Heart left ventricle (tissue), 13 donors: ENCODE results near the gene BTAF1.

Experiments used
- POLR2A ChIP-seq, 2 donors: fragments of 450-650 bp; IDR thresholded peaks; one replicate each; pipeline ENCODE4 v1.6.1; 2017; ENCODE audit warnings: antibody characterized with exemption in 2 of 2, mild to moderate bottlenecking in 2 of 2, moderate library complexity in 2 of 2
- TF ChIP-seq, protein P1 (sequence below), 12 donors: fragments of 200-600 bp; sonication (generic) in 4 of 12; IDR thresholded peaks; one replicate each; pipeline versions ENCODE4 v1.5.0 to v1.8.0; 2018 to 2022; ENCODE audit warnings: antibody characterized with exemption in 12 of 12, mild to moderate bottlenecking in 5 of 12
- donor health status: ischemic (EF 13 %, LVEDD 7.1; RV severe dilation, severe dysfunction).
- donor health status: DM: no; HTN: yes; CAD: no.
- donor health status: DM: no; HTN: no; CAD: no.
- donor health status: ischemic (EF 25% LVEDD 6.9; RV normal size, moderate dysfunction).
- donor health status: ischemic (EF 25% LVEDD 5.7; RV mildly dilated, moderate dysfunction).
- donor health status: ischemic (EF 35%, LVEDD 5.7; RV mildly dilated, moderate dysfunction).
- donor health status: nonischemic (EF 11% LVEDD 7.7; RV severe dilation, severe dysfunction).
- donor health status: DM: yes; HTN: yes; CAD: no.
- donor health status: PGD.
- donor health status: ischemic (EF 29% LVEDD 5.4; RV normal size, mild dysfunction).
- donor health status: nonischemic (EF 23%, LVEDD 6.1; RV moderate dilation, normal function).

DNA sequence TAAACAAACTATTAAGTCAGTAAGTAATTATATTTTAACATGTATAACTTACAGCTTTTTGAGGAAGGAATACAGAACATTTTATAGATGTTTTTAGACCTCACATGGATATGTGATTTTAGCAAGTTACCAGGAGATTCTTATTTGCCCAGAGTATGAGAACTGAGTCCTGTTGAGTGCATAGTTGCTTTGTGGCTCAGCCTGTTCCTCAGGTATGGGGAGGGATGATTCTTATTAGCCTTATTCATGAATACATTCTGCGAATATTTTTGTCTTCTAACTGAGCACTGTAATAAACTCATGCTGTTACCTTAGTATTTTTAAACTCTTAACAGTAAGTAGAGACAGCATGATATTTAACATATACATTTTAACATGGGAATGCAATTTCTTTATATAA is 17.9 kb downstream of the BTAF1 start:
- TF ChIP-seq, protein P1, sequence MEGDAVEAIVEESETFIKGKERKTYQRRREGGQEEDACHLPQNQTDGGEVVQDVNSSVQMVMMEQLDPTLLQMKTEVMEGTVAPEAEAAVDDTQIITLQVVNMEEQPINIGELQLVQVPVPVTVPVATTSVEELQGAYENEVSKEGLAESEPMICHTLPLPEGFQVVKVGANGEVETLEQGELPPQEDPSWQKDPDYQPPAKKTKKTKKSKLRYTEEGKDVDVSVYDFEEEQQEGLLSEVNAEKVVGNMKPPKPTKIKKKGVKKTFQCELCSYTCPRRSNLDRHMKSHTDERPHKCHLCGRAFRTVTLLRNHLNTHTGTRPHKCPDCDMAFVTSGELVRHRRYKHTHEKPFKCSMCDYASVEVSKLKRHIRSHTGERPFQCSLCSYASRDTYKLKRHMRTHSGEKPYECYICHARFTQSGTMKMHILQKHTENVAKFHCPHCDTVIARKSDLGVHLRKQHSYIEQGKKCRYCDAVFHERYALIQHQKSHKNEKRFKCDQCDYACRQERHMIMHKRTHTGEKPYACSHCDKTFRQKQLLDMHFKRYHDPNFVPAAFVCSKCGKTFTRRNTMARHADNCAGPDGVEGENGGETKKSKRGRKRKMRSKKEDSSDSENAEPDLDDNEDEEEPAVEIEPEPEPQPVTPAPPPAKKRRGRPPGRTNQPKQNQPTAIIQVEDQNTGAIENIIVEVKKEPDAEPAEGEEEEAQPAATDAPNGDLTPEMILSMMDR (IDR thresholded peaks at IDR 0.05): no peak
- TF ChIP-seq POLR2A (IDR thresholded peaks at IDR 0.05): no peak
